Parathyroid adenoma (tissue), 2 donors: ENCODE data around the gene MYBPC3.

ENCODE experiments used
- H2AFZ ChIP-seq: fragments of 300-600 bp; sonication (generic); one replicate; pipeline ENCODE4 v1.7.0; 2017; ENCODE audit warnings: antibody characterized with exemption, mild to moderate bottlenecking
- H3K27ac ChIP-seq: fragments of 300-600 bp; sonication (generic); one replicate; pipeline ENCODE4 v1.7.0; 2017
- H3K27me3 ChIP-seq: fragments of 300-600 bp; sonication (generic); one replicate; pipeline ENCODE4 v1.7.0; 2017; ENCODE audit warnings: low read length; ENCODE audit not compliant: control insufficient read depth, insufficient read depth
- H3K36me3 ChIP-seq: fragments of 300-600 bp; sonication (generic); one replicate; pipeline ENCODE4 v1.7.0; 2017; ENCODE audit warnings: low read length; ENCODE audit not compliant: control insufficient read depth, insufficient read depth
- H3K4me1 ChIP-seq: fragments of 300-600 bp; sonication (generic); one replicate; pipeline ENCODE4 v1.7.0; 2017; ENCODE audit warnings: control low read depth
- H3K4me2 ChIP-seq: fragments of 300-600 bp; sonication (generic); one replicate; pipeline ENCODE4 v1.7.0; 2017; ENCODE audit warnings: low read length
- H3K4me3 ChIP-seq: fragments of 300-600 bp; sonication (generic); one replicate; pipeline ENCODE4 v1.7.0; 2017; ENCODE audit warnings: low read depth, low read length
- H3K79me2 ChIP-seq: fragments of 300-600 bp; sonication (generic); one replicate; pipeline ENCODE4 v1.7.0; 2017; ENCODE audit warnings: control low read depth
- H3K9ac ChIP-seq: fragments of 300-600 bp; sonication (generic); one replicate; pipeline ENCODE4 v1.7.0; 2017; ENCODE audit warnings: mild to moderate bottlenecking
- H3K9me3 ChIP-seq: fragments of 300-600 bp; sonication (generic); one replicate; pipeline ENCODE4 v1.7.0; 2017; ENCODE audit warnings: low read length; ENCODE audit not compliant: control insufficient read depth
- TF ChIP-seq, protein P1 (sequence below): fragments of 300-600 bp; sonication (generic); IDR thresholded peaks from one replicate; pipeline ENCODE4 v1.7.0; 2017; ENCODE audit warnings: antibody characterized with exemption, mild to moderate bottlenecking
- donor health status: primary hyperparathyroidism.

MYBPC3 gene

DNA sequence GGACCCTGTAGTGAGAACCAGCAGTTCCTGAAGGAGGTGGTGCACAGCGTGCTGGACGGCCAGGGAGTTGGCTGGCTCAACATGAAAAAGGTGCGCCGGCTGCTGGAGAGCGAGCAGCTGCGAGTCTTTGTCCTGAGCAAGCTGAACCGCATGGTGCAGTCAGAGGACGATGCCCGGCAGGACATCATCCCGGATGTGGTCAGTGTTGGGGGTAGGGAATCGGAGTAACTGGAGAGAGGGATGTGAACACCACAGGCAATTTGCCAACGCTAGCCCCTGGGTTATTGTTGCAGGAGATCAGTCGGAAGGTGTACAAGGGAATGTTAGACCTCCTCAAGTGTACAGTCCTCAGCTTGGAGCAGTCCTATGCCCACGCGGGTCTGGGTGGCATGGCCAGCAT, 62.6 kb downstream of the MYBPC3 start:
- Histone ChIP-seq H3K27me3 (no peaks in the 10 kb centered on the region), H3K4me2 (no peak overlapping the region), H3K79me2 (no peaks in the 10 kb centered on the region), H3K27ac (no peak overlapping the region), H2AFZ (no peak overlapping the region), H3K9me3 (no peaks in the 10 kb centered on the region), H3K9ac (no peak overlapping the region), H3K4me1 (no peaks in the 10 kb centered on the region), H3K4me3 (no peak overlapping the region), H3K36me3 (no peaks in the 10 kb centered on the region)
- TF ChIP-seq, protein P1, sequence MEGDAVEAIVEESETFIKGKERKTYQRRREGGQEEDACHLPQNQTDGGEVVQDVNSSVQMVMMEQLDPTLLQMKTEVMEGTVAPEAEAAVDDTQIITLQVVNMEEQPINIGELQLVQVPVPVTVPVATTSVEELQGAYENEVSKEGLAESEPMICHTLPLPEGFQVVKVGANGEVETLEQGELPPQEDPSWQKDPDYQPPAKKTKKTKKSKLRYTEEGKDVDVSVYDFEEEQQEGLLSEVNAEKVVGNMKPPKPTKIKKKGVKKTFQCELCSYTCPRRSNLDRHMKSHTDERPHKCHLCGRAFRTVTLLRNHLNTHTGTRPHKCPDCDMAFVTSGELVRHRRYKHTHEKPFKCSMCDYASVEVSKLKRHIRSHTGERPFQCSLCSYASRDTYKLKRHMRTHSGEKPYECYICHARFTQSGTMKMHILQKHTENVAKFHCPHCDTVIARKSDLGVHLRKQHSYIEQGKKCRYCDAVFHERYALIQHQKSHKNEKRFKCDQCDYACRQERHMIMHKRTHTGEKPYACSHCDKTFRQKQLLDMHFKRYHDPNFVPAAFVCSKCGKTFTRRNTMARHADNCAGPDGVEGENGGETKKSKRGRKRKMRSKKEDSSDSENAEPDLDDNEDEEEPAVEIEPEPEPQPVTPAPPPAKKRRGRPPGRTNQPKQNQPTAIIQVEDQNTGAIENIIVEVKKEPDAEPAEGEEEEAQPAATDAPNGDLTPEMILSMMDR = no peak

DNA sequence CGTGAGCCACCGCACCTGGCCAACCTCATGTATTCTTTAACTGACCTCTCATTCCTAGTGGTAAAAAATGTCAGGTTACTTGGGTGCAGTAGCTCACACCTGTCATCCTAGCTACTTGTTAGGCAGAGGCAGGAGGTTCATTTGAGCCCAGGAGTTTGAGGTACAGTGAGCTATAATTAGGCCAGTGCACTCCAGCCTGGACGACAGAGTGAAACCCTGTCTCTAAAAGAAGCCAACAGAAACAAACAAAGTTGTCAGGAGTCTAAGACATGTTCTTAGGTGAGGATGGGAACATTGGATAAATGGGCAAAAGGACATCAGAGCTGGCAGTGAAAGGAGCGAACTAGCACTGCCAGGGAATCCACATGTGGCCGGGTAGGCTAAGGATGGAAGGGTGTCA, 64.4 kb downstream of the MYBPC3 start:
- Histone ChIP-seq H3K79me2 (no peaks in the 10 kb centered on the region), H3K9me3 (no peaks in the 10 kb centered on the region), H3K27ac (no peak overlapping the region), H3K4me1 (no peaks in the 10 kb centered on the region), H3K4me3 (no peak overlapping the region), H3K9ac (no peak overlapping the region), H3K4me2 (no peak overlapping the region), H2AFZ (no peak overlapping the region), H3K27me3 (no peaks in the 10 kb centered on the region), H3K36me3 (no peaks in the 10 kb centered on the region)
- TF ChIP-seq, protein P1 = no peak

- Histone ChIP-seq H2AFZ (no peak overlapping the region), H3K4me3 (no peak overlapping the region), H3K9ac (no peak overlapping the region), H3K9me3 (no peaks in the 10 kb centered on the region), H3K4me2 (no peak overlapping the region), H3K79me2 (no peaks in the 10 kb centered on the region), H3K27ac (no peak overlapping the region), H3K27me3 (no peaks in the 10 kb centered on the region), H3K4me1 (no peaks in the 10 kb centered on the region), H3K36me3 (no peaks in the 10 kb centered on the region)
- TF ChIP-seq, protein P1 = no peak
These were observed 66.3 kb downstream of the MYBPC3 start for GRCh38 chr11:47285969-47286770.

- Histone ChIP-seq H3K9me3 (no peaks in the 10 kb centered on the region), H3K4me3 (no peak overlapping the region), H3K79me2 (no peaks in the 10 kb centered on the region), H3K36me3 (no peaks in the 10 kb centered on the region), H3K4me1 (no peaks in the 10 kb centered on the region), H3K9ac (no peak overlapping the region), H3K27ac (no peak overlapping the region), H2AFZ (no peak overlapping the region), H3K4me2 (no peak overlapping the region), H3K27me3 (no peaks in the 10 kb centered on the region)
- TF ChIP-seq, protein P1 = no peak
These were observed 68.4 kb downstream of the MYBPC3 start for GRCh38 chr11:47284151-47284550.

DNA sequence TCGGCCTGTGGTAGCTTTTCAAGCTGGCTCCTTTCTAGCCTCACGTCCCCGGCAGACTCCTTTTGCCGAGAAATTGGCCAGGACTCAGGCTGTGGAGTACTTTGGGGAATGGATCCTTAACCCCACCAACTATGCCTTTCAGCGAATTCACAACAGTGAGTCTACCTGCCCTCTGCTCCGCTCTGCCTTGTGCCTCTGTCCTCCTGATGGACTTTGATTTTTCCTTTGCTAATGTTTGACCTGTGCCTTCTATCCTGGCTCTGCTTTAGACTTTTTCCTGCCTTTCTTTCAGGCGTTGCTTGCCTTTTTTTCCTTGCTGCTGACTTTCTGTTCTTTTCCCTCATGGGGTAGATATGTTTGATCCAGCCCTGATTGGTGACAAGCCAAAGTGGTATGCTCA, 70.0 kb downstream of the MYBPC3 start:
- Histone ChIP-seq H3K4me3 (no peak overlapping the region), H3K27me3 (no peaks in the 10 kb centered on the region), H3K79me2 (no peaks in the 10 kb centered on the region), H3K4me1 (no peaks in the 10 kb centered on the region), H2AFZ (no peak overlapping the region), H3K4me2 (no peak overlapping the region), H3K9ac (no peak overlapping the region), H3K9me3 (no peaks in the 10 kb centered on the region), H3K36me3 (no peaks in the 10 kb centered on the region), H3K27ac (no peak overlapping the region)
- TF ChIP-seq, protein P1 = no peak
